HG03520 (cell line): ENCODE measurements around the gene CBX1.
A peak's percentile ranks its signal among the peaks of the same experiment; 100 is the strongest.
"Not testable (repeated sequence)": the region's sequence is repeated elsewhere in the genome, so short reads cannot be mapped to it uniquely, and the experiment has no call there.

ENCODE experiments used
- ATAC-seq: cut with Tn5 transposase; IDR thresholded peaks from one replicate; pipeline ENCODE4 v1.9.1; 2021; ENCODE audit warnings: mild to moderate bottlenecking, moderate library complexity; ENCODE audit not compliant: unreplicated experiment

The CBX1 gene

GRCh38 chr17:48053758-48054237 lies 47.5 kb downstream of the CBX1 start:
- ATAC-seq = no peak

GRCh38 chr17:48052956-48053757 lies 48.1 kb downstream of the CBX1 start:
- no peak for ATAC-seq

- ATAC-seq = no peak
Observed at GRCh38 chr17:48051706-48052486, 49.4 kb downstream of the CBX1 start.

- ATAC-seq = no peak
Observed at GRCh38 chr17:48051283-48051682, 50.0 kb downstream of the CBX1 start.

GRCh38 chr17:48048384-48049126 lies 52.7 kb downstream of the CBX1 start:
- ATAC-seq = peak; percentile 31

GRCh38 chr17:48047741-48048383 lies 53.4 kb downstream of the CBX1 start, which contains the start of gene NFE2L1:
Gene NFE2L1 (plus strand): TSS chr17:48048359. CDS start chr17:48051119, 2,760 bp downstream.
- ATAC-seq = peak; percentile 86

- ATAC-seq = no peak
Observed at GRCh38 chr17:48047113-48047740, 54.1 kb downstream of the CBX1 start.

- no peak for ATAC-seq
Observed at GRCh38 chr17:48046296-48046695, 55.0 kb downstream of the CBX1 start.

- ATAC-seq = no peak
Observed at GRCh38 chr17:48045316-48046001, 55.8 kb downstream of the CBX1 start.

- no peak for ATAC-seq
Observed at GRCh38 chr17:48044851-48045250, 56.4 kb downstream of the CBX1 start.

GRCh38 chr17:48043176-48043575 lies 58.1 kb downstream of the CBX1 start:
- ATAC-seq = no peak

- ATAC-seq = no peak
Observed at GRCh38 chr17:48038687-48039086, 62.6 kb downstream of the CBX1 start.

GRCh38 chr17:48037838-48038323 lies 63.4 kb downstream of the CBX1 start:
- ATAC-seq = no peak

- peak; percentile 46 for ATAC-seq
Observed at GRCh38 chr17:48037036-48037837, 64.0 kb downstream of the CBX1 start, which contains the start of gene COPZ2. Gene COPZ2 (minus strand): TSS chr17:48037797. CDS start chr17:48037777, 20 bp downstream.

- ATAC-seq = no peak
Observed at GRCh38 chr17:48036693-48037035, 64.6 kb downstream of the CBX1 start.

- ATAC-seq = not testable (repeated sequence)
Observed at GRCh38 chr17:48034734-48035133, 66.5 kb downstream of the CBX1 start.

GRCh38 chr17:48031966-48032365 lies 69.3 kb downstream of the CBX1 start:
- no peak for ATAC-seq

- ATAC-seq = no peak
Observed at GRCh38 chr17:48030531-48030930, 70.7 kb downstream of the CBX1 start.

GRCh38 chr17:48028736-48029135 lies 72.5 kb downstream of the CBX1 start:
- no peak for ATAC-seq
